ENCODE data around the gene KRTAP19-5.

DNA sequence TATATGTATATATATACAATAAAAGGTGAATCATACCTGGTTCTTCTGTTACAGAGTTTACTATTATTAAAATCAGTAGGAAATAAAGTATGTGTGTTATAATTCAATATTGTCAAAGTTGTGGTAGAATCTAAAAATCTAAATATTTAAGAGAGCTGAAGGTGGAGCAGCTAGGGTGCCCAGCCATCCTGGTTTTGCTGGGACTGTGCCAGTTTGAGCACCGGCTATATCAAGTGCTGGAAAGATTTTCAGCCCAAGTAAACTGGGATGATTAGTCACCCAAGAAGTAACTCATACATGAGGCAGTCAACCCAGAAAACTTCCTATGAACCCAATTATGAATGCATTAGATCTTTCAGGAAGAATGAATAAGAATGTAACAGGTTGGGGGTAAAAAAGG, 16.9 kb upstream of the KRTAP19-5 start:
- no peak for TF ChIP-seq EZH2 (optimal IDR thresholded peaks at IDR 0.05; ENCODE audit: low read depth, low read length)
- TF ChIP-seq, protein P1, sequence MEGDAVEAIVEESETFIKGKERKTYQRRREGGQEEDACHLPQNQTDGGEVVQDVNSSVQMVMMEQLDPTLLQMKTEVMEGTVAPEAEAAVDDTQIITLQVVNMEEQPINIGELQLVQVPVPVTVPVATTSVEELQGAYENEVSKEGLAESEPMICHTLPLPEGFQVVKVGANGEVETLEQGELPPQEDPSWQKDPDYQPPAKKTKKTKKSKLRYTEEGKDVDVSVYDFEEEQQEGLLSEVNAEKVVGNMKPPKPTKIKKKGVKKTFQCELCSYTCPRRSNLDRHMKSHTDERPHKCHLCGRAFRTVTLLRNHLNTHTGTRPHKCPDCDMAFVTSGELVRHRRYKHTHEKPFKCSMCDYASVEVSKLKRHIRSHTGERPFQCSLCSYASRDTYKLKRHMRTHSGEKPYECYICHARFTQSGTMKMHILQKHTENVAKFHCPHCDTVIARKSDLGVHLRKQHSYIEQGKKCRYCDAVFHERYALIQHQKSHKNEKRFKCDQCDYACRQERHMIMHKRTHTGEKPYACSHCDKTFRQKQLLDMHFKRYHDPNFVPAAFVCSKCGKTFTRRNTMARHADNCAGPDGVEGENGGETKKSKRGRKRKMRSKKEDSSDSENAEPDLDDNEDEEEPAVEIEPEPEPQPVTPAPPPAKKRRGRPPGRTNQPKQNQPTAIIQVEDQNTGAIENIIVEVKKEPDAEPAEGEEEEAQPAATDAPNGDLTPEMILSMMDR (IDR thresholded peaks at IDR 0.05; ENCODE audit: low read length) = no peak
- TF ChIP-seq EZH2phosphoT487 (IDR thresholded peaks at IDR 0.05; ENCODE audit: low read length) = no peak
